GM19043 (cell line): Measurements from ENCODE around the gene HEATR5B.
"Not testable (repeated sequence)": the region's sequence is repeated elsewhere in the genome, so short reads cannot be mapped to it uniquely, and the experiment has no call there.

Experiments
- ATAC-seq: cut with Tn5 transposase; IDR thresholded peaks from one replicate; pipeline ENCODE4 v1.9.1; 2021; ENCODE audit warnings: low read depth; ENCODE audit not compliant: unreplicated experiment

Gene HEATR5B

DNA sequence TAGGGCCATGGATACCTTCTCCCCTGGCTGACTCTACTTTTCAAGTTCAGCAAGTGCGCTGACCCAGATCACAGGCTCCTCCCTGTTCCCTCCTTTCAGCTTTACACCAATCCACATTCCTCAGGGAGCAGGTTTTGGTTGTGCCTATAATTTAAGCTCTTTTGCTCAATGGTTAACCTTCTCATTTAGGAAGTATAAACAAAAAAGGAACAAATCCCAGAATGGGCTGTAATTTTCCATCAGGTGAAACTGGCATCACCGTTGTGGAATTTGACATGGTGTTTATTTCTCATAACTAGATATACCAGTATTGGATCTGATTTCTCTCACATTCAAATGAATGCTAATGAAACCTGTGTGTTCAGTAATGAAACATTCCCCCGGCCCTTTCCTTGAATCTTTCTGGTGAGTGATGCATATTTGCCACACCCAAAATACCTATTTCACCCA, 131.4 kb downstream of the HEATR5B start:
- ATAC-seq = no peak

DNA sequence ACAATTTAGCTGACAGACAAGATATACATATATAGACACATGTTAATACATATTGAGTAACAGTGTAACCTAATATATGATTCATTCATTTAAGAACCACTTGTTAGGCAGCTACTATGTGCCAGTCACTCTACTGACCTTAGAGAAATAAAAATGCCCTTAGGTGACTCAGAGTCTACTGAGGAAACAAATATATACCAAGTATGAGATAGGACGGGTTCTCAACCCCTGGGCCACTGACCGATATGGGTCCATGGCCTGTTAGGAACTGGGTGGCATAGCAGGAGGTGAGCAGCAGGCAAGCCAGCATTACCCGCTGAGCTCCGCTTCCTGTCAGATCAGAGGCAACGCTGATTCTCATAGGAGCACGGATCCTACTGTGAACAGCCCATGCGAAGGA, 132.6 kb downstream of the HEATR5B start:
- ATAC-seq = no peak

DNA sequence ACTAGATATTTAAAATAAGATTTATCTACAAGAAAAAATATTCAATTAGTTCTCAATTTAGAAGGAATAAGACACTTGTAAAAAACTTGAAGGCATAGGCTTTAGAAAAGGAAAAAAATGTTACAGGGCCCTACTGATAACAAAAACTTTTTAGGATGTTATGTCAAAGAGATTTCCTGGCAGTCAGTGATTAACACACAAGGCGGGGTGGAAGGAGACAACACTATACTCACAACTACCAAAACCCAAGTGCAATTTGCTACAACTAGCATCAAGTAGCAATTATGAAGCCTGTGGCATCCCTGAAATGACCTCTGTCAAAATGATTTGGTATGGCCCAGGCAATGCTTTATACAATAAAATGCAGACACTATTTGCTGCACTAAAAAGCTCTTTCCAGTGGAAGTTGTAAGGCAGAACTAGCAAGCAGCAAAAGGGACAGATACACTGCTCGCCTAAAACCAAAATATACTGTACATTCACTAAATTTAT, 133.1 kb downstream of the HEATR5B start:
- ATAC-seq = no peak

DNA sequence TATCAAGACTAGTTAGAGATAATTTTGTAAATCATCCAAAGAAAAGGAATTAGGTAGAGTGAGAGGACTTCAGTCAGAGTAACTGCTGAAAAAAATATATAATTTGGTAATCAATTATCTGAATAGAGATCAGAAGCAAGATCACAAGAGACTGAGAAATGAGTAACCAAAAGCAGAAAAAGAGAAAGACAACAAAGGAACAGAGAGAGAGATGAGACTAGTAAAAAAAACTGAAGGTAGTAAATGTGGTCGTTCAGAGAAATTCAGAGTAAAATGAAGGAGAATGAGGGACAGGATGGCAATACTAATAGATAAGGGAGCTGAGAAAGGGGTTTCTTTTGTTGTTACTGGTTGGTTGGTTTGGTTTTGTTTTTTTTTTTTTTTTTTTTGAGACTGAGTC, 134.3 kb downstream of the HEATR5B start:
- ATAC-seq = no peak

DNA sequence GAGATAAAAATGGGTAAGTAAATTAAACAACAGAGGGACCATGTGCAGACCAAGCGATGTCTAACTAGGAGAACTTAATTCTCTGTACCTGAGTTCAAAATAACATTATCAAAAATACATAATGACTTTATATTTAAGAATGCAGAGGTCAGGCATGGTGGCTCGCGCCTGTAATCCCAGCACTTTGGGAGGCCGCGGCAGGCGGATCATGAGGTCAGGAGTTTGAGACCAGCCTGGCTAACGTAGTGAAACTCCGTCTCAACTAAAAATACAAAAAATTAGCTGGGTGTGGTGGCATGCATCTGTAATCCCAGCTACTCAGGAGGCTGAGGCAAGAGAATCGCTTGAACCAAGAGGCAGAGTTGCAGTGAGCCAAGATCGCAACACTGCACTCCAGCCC, 138.9 kb downstream of the HEATR5B start:
- not testable (repeated sequence) for ATAC-seq

DNA sequence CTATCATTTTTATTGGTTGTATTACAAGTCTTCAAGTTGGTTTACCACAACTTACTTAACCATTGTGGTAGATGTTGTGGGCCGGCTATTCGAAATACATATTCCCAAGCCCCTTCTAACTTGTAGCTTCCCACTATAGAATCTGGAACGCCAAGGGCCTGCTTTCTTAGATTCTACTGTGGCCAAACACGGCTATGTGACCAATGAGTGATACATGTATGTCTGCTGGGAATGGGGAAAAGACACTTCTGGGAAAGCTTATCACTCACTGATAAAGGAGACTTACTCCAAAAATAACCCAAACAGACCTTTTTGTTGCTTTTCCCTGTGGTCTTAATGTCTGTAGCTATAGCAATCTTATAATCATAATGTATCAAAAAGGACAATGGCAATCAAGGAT, 142.3 kb downstream of the HEATR5B start:
- no peak for ATAC-seq

DNA sequence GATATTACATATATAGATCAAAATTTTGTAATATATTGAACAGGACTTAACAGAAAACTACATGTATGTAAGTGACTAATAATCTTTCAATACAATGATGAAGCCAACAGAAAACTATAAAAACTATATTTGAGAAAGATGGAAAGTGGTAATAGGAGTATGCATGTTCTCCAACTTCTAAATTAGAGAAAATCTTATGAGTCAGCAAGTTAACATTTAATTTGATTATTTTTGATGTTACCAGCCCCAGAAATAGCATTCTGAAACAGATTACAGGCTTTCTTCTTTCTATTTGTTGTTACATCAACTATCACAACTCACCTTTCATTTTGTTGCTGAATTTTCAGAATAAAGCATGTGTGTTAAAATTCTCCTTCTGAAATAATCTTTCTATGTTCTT, 147.6 kb downstream of the HEATR5B start:
- ATAC-seq = not testable (repeated sequence)

DNA sequence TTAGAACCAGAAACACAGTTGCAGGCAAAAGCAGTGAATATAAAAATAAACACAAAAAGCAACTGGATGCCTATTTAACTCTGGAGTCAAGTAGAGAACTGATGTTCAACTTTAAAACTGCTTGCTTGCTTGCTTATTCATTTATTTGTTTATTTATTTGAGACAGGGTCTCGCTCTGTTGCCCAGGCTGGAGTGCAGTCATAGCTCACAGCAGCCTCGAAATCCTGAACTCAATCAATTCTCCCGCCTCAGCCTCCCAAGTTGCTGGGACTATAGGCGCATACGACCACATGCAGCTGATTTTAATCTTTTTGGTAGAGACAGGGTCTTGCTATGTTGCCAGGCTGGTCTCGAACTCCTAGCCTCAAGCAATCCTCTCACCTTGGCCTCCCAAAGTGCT, 152.5 kb downstream of the HEATR5B start:
- ATAC-seq = not testable (repeated sequence)
